ENCODE measurements around the gene GLIS2.
A peak's percentile ranks its signal among the peaks of the same experiment; 100 is the strongest.

The GLIS2 gene

DNA sequence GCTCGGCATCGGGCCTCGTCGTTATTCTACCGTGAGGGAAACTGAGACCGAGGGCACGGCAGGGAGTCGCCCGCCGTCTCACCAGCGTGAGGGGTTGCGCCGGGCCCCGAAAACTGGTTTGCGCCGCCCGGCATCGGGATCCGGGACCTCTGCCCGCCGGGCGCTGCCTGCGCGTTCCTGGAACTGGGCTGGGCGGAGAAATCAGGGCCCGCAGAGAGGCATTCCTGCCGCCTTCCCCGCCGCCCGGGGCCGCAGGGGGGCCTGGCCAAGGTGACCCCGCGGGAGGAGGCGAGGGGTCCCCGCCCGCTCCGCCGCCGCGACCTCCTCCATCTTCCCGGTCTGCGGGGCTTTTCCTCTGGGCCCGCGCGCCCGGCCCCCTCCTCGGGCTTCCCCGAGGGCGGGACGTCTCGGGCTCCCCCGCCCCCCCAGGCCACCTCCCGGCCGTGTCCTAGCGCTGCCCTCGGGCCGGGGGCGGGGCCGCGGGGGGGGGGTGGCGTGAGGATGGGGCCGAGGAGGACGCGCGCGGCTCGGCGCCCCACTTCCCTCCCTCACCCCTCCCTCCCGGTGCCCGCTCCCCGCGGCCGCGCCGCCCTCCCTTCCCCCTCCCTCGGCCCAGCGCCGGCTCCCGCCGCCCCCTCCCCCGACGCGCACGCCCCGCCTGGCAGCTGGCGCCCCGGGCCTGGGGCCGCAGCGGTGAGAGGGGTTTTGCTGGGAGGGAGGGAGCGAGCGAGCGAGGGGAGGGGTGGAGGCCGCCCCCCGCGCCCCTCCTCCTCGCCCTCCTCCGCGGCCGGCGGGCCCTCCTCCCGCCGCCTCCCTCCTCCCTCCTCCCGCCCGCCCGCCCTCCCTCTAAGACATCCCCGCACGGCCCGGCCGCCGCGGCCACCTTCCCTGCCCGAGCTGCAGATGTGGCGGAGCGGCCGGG, at the start of gene GLIS2:
Gene GLIS2, plus strand, starts transcription at position 882 of the 922 bp plus-strand sequence. CDS start 16,214 bp downstream, outside the sequence.
- TF ChIP-seq ZNF274 (IDR thresholded peaks at IDR 0.05; ENCODE audit: low read depth, low read length) = no peak
- peak within 1 kb of the TSS; percentile 37; the same call in 1 of the 2 replicates for H3K4me3 ChIP-seq (ENCODE audit: low read length)

DNA sequence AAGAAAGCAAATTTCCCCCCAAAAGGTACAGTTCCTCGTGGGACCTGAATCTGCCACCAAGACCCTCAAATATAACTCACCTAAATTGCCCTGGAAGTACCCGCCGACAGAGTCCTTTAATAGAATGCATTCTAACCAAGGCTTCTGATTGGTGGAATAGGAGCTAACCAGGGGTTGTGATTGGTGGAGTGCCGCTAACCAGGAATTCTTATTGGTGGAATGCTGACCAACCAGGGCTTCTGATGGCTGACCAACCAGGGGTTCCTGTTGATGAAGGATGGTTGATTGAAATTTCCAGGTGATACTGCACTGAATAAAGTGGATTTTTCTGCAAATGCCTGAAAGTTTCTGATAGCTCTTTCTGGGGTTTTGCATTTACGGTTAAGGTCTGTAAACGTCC, 49.5 kb upstream of the GLIS2 start:
- no peak for TF ChIP-seq ZNF274 (IDR thresholded peaks at IDR 0.05; ENCODE audit: low read depth, low read length)
- no peak overlapping the region for H3K4me3 ChIP-seq (ENCODE audit: low read length)

DNA sequence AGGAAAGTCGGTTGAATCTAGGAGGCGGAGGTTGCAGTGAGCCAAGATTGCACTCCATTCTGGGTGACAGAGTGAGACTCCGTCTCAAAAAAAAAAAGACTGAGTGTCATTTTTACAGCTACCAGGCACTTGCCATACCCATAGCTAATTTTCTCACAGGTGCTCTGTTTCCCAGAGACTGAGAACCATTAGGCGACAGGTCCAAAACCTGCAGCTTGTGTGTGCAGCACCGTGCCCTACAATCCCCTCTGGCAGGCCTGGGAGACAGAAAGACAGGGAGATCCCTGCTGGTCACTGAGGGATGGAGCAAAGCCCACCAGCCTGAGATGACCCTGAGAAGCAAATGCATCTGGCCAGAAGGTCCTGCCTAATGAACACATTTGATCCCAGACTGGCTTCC, 45.8 kb upstream of the GLIS2 start:
- TF ChIP-seq ZNF274 (IDR thresholded peaks at IDR 0.05; ENCODE audit: low read depth, low read length) = no peak
- H3K4me3 ChIP-seq (ENCODE audit: low read length) = no peak overlapping the region

DNA sequence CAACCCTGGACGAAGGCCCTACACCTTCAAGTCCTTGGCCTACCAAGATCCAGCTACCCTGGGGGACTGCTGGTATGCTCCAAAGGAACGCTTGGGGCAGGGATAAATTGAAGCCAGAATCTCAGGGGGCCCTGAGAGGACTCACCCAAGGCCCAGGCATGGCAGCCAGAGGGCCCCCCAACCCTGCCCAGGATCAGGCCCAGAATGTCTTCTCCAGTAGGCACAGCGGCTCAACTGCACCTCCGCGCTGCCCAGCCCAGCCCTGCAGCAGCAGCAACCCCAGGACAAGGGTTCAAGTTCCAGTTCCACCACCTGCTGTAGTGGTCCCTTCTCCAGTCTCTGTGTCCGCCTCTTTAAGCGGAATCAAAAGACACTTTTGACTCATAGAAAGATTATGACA, 45.3 kb upstream of the GLIS2 start:
- TF ChIP-seq ZNF274 (IDR thresholded peaks at IDR 0.05; ENCODE audit: low read depth, low read length) = no peak
- peak overlapping the region; percentile 87; the same call in 1 of the 2 replicates for H3K4me3 ChIP-seq (ENCODE audit: low read length)

DNA sequence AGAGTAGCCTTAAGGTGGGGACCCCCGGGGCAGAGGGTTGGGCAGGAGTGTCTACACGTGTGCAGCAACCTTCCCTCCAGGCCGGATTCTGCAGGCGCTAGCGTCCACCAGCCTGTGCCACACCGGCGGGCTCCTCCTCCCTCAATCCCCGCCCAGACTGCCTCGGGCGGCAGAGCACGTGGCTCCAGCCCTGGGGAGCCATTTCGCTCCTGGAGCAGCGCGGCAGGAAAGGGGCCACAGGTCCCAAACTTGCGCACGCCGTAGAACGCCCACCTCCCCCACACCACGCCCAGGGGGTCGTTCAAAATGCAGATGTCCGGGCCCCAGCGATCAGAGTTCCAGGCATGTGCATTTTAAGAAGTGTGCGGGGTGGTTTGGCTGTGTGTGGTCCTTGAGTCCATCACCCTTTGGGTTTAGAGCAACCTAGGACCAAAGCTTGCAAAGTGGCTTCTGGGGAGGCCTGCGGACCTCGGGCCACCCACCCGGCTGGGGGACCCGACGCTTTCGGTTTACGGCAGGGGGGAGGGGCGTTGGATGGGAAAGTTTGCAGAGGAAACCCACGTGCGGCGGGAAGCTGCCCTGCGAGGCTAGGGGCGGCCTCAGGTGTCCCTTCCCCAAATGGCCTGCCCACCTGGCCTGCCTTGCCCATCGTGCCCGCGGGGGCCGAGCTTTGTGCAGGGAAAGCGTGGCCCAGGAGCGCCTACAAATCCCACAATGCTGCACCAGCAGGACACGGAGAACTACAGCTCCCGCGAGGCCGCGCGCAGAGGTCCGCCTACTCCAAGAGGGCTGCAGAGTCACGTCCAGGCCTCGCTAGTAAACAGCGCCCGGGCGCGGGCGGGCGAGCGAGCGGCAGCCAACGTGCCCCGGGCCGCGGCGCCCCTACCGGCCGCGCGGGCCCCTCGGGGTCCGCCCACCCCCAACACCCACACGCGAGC, 44.4 kb upstream of the GLIS2 start:
- no peak for TF ChIP-seq ZNF274 (IDR thresholded peaks at IDR 0.05; ENCODE audit: low read depth, low read length)
- H3K4me3 ChIP-seq (ENCODE audit: low read length) = peak overlapping the region; percentile 87

DNA sequence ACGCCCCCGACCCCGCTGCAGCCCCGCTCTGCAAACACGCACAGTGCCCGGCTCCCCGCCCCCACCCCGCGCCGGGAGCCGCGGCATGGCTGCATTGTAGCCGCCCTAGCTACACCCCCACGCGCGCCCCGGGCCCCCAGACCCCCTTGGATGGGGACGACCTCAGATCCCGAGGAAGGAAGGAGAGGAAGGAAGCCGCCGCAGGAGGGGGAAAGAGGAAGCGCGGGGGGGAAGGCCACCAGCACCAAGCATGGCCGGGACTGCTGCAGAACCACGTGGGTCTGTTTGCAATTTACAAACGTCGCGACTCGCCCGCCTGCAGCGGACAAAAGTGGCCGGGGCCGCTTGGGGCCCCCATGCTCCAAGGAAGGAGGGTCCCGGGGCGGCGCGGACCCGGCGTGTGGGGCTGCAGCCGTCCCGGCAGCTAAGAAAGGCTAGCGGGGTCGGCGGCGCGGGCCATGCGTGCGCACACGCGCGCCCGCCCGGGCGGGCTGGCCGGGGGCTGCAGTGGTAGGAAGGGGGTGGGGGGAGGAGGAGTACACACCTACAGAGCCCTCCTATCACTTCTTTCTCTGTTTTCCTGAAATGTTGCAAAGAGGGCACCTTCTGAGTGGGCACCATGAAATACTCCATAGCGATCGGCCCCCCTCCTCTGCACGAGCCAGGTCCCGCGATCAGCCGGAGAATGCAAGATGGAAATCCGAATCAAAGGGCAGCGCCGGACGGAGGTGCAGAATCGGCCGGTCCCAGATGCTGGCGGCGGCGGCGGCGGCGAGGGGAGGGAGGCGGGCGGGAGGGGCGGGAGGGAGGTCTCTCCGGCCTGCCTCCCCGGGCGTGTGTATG, 43.5 kb upstream of the GLIS2 start:
- H3K4me3 ChIP-seq (ENCODE audit: low read length) = peak overlapping the region; percentile 87
- TF ChIP-seq ZNF274 (IDR thresholded peaks at IDR 0.05; ENCODE audit: low read depth, low read length) = no peak

DNA sequence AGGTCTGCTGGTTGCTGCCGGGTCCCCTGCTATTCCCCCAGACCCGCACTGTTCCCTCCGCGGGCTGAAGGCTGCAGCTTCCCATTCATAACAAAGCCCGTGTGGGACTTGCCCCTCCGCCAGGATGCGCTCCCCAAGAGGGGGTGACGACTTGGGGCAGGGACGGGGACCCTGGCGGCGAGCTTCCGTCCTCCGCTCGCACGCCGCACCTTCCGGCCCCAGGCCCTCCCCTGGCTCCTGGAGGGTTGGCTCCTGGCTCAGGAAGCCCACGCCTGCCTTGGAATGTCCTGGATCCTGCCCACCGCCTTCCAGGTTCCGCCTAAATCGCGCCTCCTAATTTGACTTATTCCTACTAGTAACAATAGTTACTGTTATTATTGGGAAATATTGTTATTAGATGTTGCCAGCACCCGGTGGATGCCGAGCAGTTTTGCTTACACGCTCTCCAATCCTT, 42.0 kb upstream of the GLIS2 start:
- TF ChIP-seq ZNF274 (IDR thresholded peaks at IDR 0.05; ENCODE audit: low read depth, low read length) = no peak
- H3K4me3 ChIP-seq (ENCODE audit: low read length) = peak overlapping the region; percentile 87; the same call in 1 of the 2 replicates

DNA sequence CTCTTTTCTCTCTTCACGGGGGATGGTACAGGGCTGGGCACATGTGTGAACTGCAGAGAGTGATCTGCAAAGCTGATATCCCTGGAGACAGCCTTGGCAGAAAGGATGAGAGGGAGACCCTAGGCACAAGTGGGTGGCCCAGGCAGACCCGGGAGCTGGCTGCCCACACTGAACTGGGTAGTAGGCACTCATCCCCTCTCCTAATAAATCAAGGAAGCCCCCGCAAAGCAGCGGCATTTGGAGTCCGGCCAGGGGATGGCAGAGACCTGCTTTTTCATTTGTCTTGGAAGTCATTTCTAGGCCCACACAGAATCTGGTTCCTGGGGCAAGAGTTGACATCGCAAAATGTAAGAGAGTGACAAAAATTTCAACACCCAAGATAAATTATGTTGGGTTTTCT, 40.0 kb upstream of the GLIS2 start:
- TF ChIP-seq ZNF274 (IDR thresholded peaks at IDR 0.05; ENCODE audit: low read depth, low read length) = no peak
- H3K4me3 ChIP-seq (ENCODE audit: low read length) = no peak overlapping the region

DNA sequence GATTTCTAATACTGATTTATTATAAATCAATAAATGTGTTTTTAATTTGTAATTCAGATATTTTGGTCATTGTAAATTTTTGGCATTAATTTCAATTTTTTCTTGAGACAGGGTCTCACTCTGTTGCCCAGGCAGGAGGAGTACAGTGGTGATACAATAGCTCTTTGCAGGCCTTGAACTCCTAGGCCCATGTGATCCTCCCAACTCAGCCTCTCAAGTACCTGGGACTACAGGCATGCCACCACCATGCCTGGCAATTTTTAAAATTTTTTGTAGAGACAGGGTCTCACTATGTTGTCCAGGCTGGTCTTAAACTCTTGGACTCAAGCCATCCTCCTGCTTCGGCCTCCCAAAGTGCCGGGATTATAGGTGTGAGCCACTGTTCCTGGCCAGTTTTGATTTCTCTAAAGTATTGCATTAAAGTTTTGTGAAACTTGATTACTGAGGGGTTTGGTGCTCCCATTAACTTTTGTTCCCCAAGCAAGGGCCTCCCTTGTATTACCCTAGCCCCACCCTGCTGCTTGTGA, 37.8 kb upstream of the GLIS2 start:
- TF ChIP-seq ZNF274 (IDR thresholded peaks at IDR 0.05; ENCODE audit: low read depth, low read length) = no peak
- H3K4me3 ChIP-seq (ENCODE audit: low read length) = no peak overlapping the region

DNA sequence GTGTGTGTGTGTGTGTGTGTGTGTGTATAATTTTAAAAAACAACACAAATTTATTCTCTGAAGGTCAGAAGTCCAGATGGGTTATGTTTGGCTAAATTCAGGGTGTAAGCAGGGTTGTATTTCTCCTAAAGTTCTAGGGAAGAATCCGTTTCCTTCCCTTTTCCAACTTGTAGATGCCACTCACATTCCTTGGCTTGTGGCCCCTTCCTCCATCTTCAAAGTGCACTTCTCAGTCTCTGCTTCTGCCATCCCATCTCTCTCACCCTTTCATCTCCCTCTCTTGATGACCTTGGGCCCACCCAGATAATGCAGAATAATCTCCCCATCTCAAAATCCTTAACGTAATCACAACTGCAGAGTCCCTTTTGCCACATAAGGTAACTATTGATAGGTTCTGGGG, 35.2 kb upstream of the GLIS2 start:
- no peak overlapping the region for H3K4me3 ChIP-seq (ENCODE audit: low read length)
- TF ChIP-seq ZNF274 (IDR thresholded peaks at IDR 0.05; ENCODE audit: low read depth, low read length) = no peak

DNA sequence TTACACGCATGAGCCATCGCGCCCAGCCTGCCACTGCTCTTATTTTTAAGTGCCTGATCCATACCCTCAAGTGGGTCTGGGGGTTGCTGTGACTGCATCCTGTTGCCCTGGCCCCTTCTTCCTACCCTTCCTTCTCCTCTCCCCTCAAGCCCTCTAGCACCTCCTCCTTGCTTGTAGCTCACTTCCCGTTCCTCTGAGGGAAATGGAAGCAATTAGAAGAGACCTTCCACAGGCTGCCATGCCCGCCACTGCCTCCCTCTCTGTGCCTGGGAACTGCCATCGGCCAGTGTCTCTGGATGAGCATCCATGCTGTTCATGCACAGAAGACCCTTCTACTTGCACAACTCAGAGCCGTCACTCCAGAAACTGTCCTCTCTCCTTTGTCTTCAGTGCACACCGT, 32.4 kb upstream of the GLIS2 start:
- no peak for TF ChIP-seq ZNF274 (IDR thresholded peaks at IDR 0.05; ENCODE audit: low read depth, low read length)
- no peak overlapping the region for H3K4me3 ChIP-seq (ENCODE audit: low read length)

DNA sequence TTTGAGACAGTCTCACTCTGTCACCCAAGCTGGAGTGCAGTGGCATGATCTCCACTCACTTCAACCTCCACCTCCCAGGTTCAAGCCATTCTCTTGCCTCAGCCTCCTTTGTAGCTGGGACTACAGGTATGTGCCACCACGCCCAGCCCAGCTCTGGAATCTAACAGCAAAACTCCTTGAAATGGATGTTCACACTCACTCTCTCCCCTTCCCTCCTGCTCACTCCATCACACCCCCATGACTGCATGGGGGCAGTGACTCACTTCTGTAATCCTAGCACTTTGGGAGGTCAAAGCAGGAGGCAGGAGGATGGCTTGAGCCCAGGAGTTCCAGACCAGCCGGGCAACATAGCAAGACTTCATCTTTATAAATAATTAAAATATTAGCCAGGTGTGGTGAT, 31.9 kb upstream of the GLIS2 start:
- H3K4me3 ChIP-seq (ENCODE audit: low read length) = no peak overlapping the region
- no peak for TF ChIP-seq ZNF274 (IDR thresholded peaks at IDR 0.05; ENCODE audit: low read depth, low read length)

DNA sequence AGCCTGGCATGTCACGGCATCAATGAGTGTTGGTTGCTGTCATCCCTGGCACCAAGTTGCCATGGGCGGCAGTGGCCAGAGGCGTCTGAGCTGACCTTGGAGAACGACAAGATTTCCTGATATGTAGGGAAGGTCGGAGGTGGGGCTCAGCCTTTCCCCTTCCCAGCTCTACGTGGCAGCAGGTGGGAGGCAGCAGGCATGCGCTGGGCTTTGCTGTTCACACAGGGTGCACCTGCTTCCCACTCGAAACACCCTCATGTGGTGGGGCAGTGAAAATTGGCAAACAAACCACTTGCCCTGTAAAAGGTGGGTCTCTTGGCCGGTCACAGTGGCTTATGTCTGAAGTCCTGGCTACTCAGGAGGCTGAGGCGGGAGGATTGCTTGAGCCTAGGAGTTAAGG, 30.7 kb upstream of the GLIS2 start:
- TF ChIP-seq ZNF274 (IDR thresholded peaks at IDR 0.05; ENCODE audit: low read depth, low read length) = no peak
- H3K4me3 ChIP-seq (ENCODE audit: low read length) = no peak overlapping the region

All from GM08714 (cell line).